SH-SY5Y (cell line): ENCODE measurements around the gene ILDR2.

Source experiments
- GATA2 ChIP-seq: IDR thresholded peaks from 2 replicates; pipeline ENCODE4 v1.6.1; 2011; ENCODE audit warnings: mild to moderate bottlenecking, low read depth, low read length
- GATA3 ChIP-seq: IDR thresholded peaks from 2 replicates; pipeline ENCODE4 v1.6.1; 2011; ENCODE audit warnings: low read depth, mild to moderate bottlenecking, low read length, moderate library complexity

The ILDR2 gene

DNA sequence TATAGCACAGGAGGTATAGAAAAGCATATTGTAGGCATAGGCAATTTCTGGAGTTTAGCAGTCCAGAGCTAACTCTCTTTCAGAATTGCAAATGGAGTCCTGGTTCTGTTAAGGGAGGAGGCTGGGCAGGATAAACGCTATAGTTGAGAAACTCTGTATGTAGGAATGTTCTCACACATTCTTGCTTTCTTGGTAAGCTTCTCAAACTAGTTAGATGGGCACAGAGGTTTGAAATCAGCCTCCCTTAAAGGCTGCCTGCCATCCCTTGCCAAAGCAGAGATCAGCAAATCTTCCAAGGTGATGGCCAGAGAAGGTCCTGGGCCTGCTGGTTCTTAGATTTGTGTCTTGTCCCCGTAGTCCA, 56.4 kb downstream of the ILDR2 start:
- TF ChIP-seq GATA3 = no peak
- no peak for TF ChIP-seq GATA2

- TF ChIP-seq GATA2 (no peak), GATA3 (no peak)
Measured at GRCh38 chr1:166918088-166918955, 57.0 kb downstream of the ILDR2 start.

DNA sequence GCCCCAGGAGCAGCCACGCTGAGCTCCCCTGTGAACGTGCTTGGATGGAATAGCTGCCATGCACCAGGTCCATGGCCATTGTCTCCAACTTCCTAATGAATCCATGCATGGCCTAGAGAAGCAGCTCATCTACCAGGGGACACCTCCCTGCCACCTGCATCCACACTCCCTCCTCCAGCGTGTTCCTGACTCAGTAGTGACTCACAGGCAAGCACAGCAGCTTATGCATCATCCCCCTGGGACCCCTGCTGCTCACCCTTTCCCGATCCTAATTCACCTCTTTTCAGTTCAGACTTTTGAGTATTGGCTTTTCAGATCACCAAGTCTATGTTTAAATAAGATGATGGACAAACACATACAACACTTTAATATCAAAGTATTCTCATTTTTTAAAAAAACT, 59.4 kb downstream of the ILDR2 start:
- TF ChIP-seq GATA2 (no peak), GATA3 (no peak)

- TF ChIP-seq GATA2 (no peak), GATA3 (no peak)
Measured at GRCh38 chr1:166915042-166915441, 60.3 kb downstream of the ILDR2 start.

DNA sequence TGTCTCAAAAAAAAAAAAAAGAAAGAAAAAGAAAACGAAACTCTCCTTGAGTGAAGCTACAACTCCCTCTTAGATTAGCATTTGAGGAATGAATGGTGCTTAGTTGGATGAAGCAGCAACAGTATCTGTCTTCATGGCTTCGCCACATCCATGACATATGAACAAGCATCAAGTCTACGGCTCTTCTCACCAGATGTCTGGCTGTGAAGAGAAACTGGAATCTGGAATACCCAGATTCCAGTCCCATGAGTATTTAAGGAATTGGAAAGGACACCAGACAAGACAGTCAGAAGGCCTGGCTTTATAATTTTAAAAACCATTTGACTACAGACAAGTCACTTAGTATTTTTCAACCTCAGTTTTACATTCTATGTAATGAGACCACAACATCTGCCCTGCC, 61.2 kb downstream of the ILDR2 start:
- TF ChIP-seq GATA3 (no peak), GATA2 (no peak)

- TF ChIP-seq GATA3 (no peak), GATA2 (no peak)
Measured at GRCh38 chr1:166911624-166912023, 63.7 kb downstream of the ILDR2 start.

- TF ChIP-seq GATA3 (no peak), GATA2 (no peak)
Measured at GRCh38 chr1:166910396-166910994, 64.8 kb downstream of the ILDR2 start.

GRCh38 chr1:166908942-166909341, 66.4 kb downstream of the ILDR2 start:
- TF ChIP-seq GATA2 (no peak), GATA3 (no peak)

DNA sequence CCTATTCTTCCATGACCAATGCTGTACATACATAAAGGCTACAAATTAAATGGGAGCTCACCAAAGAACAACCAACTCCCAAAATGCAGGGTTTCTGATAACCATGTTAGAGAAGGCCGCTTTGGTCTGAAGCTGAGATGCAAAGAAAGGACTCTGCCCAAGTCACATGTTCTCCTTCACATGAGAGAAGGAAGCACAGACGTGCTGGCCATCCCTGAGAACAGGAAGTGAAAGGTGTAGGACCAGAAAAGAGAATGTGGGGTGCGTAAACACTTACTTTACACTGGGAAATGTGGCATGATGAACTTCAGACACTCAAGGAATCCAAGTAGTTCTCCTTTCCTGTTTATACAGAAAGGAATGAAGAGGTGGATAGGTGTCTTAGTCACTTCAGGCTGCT, 67.6 kb downstream of the ILDR2 start:
- TF ChIP-seq GATA3 (no peak), GATA2 (no peak)

GRCh38 chr1:166907051-166907450, 68.3 kb downstream of the ILDR2 start:
- no peak for TF ChIP-seq GATA2
- no peak for TF ChIP-seq GATA3

DNA sequence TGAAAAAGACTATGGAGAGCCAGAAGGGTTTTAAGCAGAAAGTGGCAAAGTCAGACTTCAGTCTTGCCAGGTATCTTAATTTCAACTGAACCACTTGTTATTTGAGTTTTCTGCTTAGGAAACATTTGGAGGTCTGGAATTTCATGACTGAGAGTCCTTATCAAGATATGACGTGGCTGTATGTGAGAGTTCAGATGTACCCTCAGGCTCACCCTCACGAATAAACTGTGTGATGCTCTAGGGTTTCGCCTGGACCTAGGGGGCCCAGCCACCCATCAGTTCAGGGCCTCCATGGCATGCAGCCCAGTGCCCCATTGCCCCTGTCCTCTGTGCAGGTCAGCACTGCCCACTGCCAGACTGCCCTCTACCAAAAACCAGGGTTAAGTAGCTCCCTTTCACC, 68.7 kb downstream of the ILDR2 start:
- TF ChIP-seq GATA2 = no peak
- TF ChIP-seq GATA3 = no peak

DNA sequence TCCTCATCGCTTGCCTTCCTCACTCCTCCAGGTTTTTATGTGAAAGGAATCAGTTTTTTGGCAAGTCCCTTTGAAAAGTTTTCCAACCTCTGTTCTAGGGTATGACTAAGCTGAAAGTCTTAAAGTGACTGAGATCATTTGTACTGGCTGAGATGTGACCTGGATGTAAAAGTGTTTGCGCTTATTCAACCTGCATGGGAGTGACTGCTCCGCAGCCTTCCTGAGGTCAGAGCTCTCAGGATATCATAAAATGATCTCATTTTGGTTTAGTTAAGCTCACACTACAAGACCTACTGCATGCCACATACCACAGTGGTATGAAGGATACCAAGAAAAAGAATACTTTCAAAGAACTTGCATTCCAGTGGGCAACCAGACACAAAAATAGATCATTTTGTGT, 69.4 kb downstream of the ILDR2 start:
- TF ChIP-seq GATA2 (no peak), GATA3 (no peak)

DNA sequence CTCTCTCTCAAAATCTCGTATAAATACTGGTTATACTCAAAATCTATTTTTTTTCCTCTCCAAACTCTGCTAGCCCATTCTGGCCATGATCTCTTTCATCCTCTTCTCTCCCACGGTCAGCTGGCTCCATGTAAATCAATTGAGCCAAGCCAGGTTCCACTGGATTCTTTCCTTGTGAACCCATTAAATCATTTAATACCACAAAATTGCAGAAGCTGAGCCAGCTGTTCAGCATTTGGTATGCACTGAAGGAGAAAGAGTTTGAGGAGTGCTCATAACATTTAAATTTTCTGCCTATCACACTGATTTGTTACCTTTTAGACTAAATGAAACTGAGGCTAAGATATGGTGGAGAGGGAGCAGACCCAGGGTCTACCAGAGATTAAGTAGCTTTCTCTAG, 70.2 kb downstream of the ILDR2 start:
- no peak for TF ChIP-seq GATA2
- no peak for TF ChIP-seq GATA3

DNA sequence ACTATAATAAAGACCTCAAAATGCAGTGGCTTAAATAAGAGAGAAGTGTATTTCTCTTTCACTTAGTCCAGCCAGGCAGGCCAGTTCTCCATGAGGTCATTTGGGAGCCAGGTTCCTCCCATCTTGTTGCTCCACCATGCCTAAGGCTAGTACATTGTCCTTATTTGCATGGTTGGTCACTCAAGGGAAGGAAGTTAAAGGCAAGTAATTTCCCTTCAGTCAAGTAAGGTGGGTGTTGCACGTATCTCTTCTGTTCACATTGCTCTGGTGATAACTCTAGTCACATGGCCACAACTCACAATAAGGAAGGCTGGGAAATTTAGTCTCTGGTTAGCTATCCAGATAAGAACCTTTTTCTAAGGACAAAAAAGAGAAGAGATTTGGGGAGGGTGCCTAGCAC, 72.1 kb downstream of the ILDR2 start:
- no peak for TF ChIP-seq GATA2
- no peak for TF ChIP-seq GATA3

- no peak for TF ChIP-seq GATA2
- TF ChIP-seq GATA3 = no peak
Measured at GRCh38 chr1:166902279-166902678, 73.1 kb downstream of the ILDR2 start.

DNA sequence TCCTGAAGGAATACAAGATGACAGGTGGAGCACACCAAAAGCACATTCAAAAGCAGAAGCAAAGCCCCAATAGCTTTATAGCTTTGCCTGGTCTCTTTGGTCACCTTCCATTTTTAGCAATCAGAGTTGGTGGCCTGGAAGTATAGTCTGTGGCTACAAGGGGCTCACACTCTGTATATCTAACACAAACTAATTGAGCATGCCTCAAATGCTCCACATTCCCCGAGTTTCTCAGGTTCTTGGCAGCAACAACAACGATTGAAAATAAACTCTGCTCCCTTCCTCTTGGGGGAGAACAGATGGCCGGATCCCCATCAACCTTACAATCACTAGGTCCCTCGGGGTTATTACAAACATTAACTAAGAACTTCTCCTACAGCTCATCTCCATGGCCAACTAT, 74.4 kb downstream of the ILDR2 start:
- no peak for TF ChIP-seq GATA2
- TF ChIP-seq GATA3 = no peak
